Measurements from ENCODE around the gene FAM83F.

Gene FAM83F

DNA sequence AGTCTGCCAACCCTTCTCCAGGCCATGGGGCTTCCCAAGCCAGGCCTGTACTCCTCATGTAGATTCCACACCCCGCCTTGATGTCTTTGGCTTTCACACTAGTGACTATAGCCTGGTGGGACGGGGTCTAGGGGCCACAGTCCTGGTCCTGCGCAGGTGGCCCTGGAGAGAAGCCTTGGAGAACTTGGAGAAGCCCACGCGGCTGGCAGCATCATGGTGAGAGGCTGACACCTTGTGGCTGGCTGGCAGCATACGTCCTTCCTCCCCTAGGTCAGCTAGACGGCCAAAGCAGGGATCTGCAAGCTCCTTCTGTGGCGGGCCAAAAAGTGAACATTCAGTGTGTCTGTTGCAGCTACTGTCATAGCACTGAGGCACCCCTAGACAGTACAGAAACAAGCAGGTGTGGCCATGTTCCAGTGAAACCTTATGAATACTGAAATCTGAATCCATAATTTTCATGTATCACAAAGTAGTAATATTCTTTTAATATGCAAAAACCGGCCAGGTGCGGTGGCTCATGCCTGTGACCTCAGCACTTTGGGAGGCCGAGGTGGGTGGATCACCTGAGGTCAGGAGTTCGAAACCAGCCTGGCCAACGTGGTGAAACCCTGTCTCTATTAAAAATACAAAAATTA is 42.0 kb downstream of the FAM83F start:
- ChIA-PET POLR2A (no interaction called here), CTCF (interaction anchor here (0.7 to 1.6 kb wide), 5 partner anchors 104 to 501 kb away, joined by 3 to 8 read pairs (median 4); no protein-coding TSS in a partner anchor)
- no peak for TF ChIP-seq SP1 (IDR thresholded peaks at IDR 0.05)
- TF ChIP-seq TARDBP (IDR thresholded peaks at IDR 0.05) = no peak
- TF ChIP-seq LEF1 (IDR thresholded peaks at IDR 0.05; ENCODE audit: borderline replicate concordance) = no peak
- TF ChIP-seq FOXA1 (IDR thresholded peaks at IDR 0.05) = no peak
- TF ChIP-seq ZNF384 (IDR thresholded peaks at IDR 0.05) = no peak
- TF ChIP-seq ELF4 (IDR thresholded peaks at IDR 0.05) = no peak
- TF ChIP-seq L3MBTL2 (conservative IDR thresholded peaks at IDR 0.05) = no peak; the same call in 1 of the 2 replicates
- no peak for TF ChIP-seq HDGF (IDR thresholded peaks at IDR 0.05; ENCODE audit: borderline replicate concordance)
- no peak; the same call in 1 of the 2 replicates for TF ChIP-seq ARNT (IDR thresholded peaks at IDR 0.05)
- TF ChIP-seq CTBP1 (IDR thresholded peaks at IDR 0.05; ENCODE audit: borderline replicate concordance) = no peak
- no peak for TF ChIP-seq FOXK2 (IDR thresholded peaks at IDR 0.05)
- no peak for TF ChIP-seq NFRKB (IDR thresholded peaks at IDR 0.05)
- DNase-seq (ENCODE audit: extremely low spot score) = peak; percentile 88

GRCh38 chr22:40037320-40037719 is 42.6 kb downstream of the FAM83F start:
- CTCF ChIA-PET = interaction anchor here (1.0 to 1.6 kb wide), 4 partner anchors 156 to 502 kb away, joined by 3 to 8 read pairs (median 4); no protein-coding TSS in a partner anchor

GRCh38 chr22:40039482-40040115 is 44.8 kb downstream of the FAM83F start:
- no peak for DNase-seq (ENCODE audit: extremely low spot score)
- POLR2A ChIA-PET = interaction anchor here (0.8 to 1.9 kb wide), 4 partner anchors 27 to 505 kb away, joined by 3 to 5 read pairs (median 4); no protein-coding TSS in a partner anchor
- CTCF ChIA-PET = interaction anchor here (0.6 to 2.2 kb wide), 5 partner anchors 15 to 543 kb away, joined by 3 to 5 read pairs (median 3); no protein-coding TSS in a partner anchor
- TF ChIP-seq NFRKB (IDR thresholded peaks at IDR 0.05) = no peak
- TF ChIP-seq SUZ12 (IDR thresholded peaks at IDR 0.05) = no peak
- TF ChIP-seq ELF4 (IDR thresholded peaks at IDR 0.05) = no peak
- no peak for TF ChIP-seq FOXA1 (IDR thresholded peaks at IDR 0.05)
- no peak for TF ChIP-seq BHLHE40 (IDR thresholded peaks at IDR 0.05; ENCODE audit: borderline replicate concordance)
- no peak for TF ChIP-seq LEF1 (IDR thresholded peaks at IDR 0.05; ENCODE audit: borderline replicate concordance)
- no peak for TF ChIP-seq CTBP1 (IDR thresholded peaks at IDR 0.05; ENCODE audit: borderline replicate concordance)
- TF ChIP-seq L3MBTL2 (conservative IDR thresholded peaks at IDR 0.05) = no peak
- no peak for TF ChIP-seq ZNF384 (IDR thresholded peaks at IDR 0.05)
- TF ChIP-seq FOXK2 (IDR thresholded peaks at IDR 0.05) = no peak
- TF ChIP-seq ARNT (IDR thresholded peaks at IDR 0.05) = no peak
- no peak for TF ChIP-seq HDGF (IDR thresholded peaks at IDR 0.05; ENCODE audit: borderline replicate concordance)
- no peak for TF ChIP-seq FOXM1 (IDR thresholded peaks at IDR 0.05; ENCODE audit: borderline replicate concordance)
- TF ChIP-seq SP1 (IDR thresholded peaks at IDR 0.05) = no peak
- no peak for TF ChIP-seq TARDBP (IDR thresholded peaks at IDR 0.05)
- TF ChIP-seq PKNOX1 (IDR thresholded peaks at IDR 0.05) = no peak

More at GRCh38 chr22:40037320-40037719, 42.6 kb downstream of the FAM83F start:
- DNase-seq (ENCODE audit: extremely low spot score) = no peak
- TF ChIP-seq FOXK2 (IDR thresholded peaks at IDR 0.05) = no peak
- TF ChIP-seq FOXA1 (IDR thresholded peaks at IDR 0.05) = no peak
- TF ChIP-seq LEF1 (IDR thresholded peaks at IDR 0.05; ENCODE audit: borderline replicate concordance) = no peak
- TF ChIP-seq TARDBP (IDR thresholded peaks at IDR 0.05) = no peak
- no peak for TF ChIP-seq FOXM1 (IDR thresholded peaks at IDR 0.05; ENCODE audit: borderline replicate concordance)
- TF ChIP-seq ARNT (IDR thresholded peaks at IDR 0.05) = no peak
- TF ChIP-seq HDGF (IDR thresholded peaks at IDR 0.05; ENCODE audit: borderline replicate concordance) = no peak
- TF ChIP-seq SP1 (IDR thresholded peaks at IDR 0.05) = no peak
- TF ChIP-seq L3MBTL2 (conservative IDR thresholded peaks at IDR 0.05) = no peak
- TF ChIP-seq NFRKB (IDR thresholded peaks at IDR 0.05) = no peak
- no peak for TF ChIP-seq SUZ12 (IDR thresholded peaks at IDR 0.05)
- no peak for TF ChIP-seq PKNOX1 (IDR thresholded peaks at IDR 0.05)
- TF ChIP-seq BHLHE40 (IDR thresholded peaks at IDR 0.05; ENCODE audit: borderline replicate concordance) = no peak
- TF ChIP-seq ELF4 (IDR thresholded peaks at IDR 0.05) = no peak
- TF ChIP-seq CTBP1 (IDR thresholded peaks at IDR 0.05; ENCODE audit: borderline replicate concordance) = no peak
- no peak for TF ChIP-seq ZNF384 (IDR thresholded peaks at IDR 0.05)
- POLR2A ChIA-PET = no interaction called here

- CTCF ChIA-PET = interaction anchor here (1.5 to 2.2 kb wide), 2 partner anchors 16 to 307 kb away, joined by 5 read pairs; no protein-coding TSS in a partner anchor
- POLR2A ChIA-PET = interaction anchor here (0.6 to 1.9 kb wide), 2 partner anchors 13 to 25 kb away, joined by 3 to 5 read pairs; no protein-coding TSS in a partner anchor
- TF ChIP-seq PKNOX1 (IDR thresholded peaks at IDR 0.05) (no peak), NFRKB (IDR thresholded peaks at IDR 0.05) (no peak), FOXM1 (IDR thresholded peaks at IDR 0.05; ENCODE audit: borderline replicate concordance) (no peak), SP1 (IDR thresholded peaks at IDR 0.05) (no peak), FOXK2 (IDR thresholded peaks at IDR 0.05) (no peak)
- no peak for DNase-seq (ENCODE audit: extremely low spot score)
These were observed 46.2 kb downstream of the FAM83F start for GRCh38 chr22:40040927-40041326.

GRCh38 chr22:40041366-40042137 is 46.8 kb downstream of the FAM83F start:
- TF ChIP-seq FOXM1 (IDR thresholded peaks at IDR 0.05; ENCODE audit: borderline replicate concordance) (no peak), SUZ12 (IDR thresholded peaks at IDR 0.05) (no peak), FOXK2 (IDR thresholded peaks at IDR 0.05) (no peak), PKNOX1 (IDR thresholded peaks at IDR 0.05) (peak; percentile 35), BHLHE40 (IDR thresholded peaks at IDR 0.05; ENCODE audit: borderline replicate concordance) (no peak), ELF4 (IDR thresholded peaks at IDR 0.05) (no peak)
- DNase-seq (ENCODE audit: extremely low spot score) = no peak
- ChIA-PET CTCF (interaction anchor here (2.2 kb wide), 1 partner anchor 17 kb away, joined by 5 read pairs; no protein-coding TSS in a partner anchor), POLR2A (interaction anchor here (1.9 kb wide), 1 partner anchor 25 kb away, joined by 5 read pairs; no protein-coding TSS in a partner anchor)
